Measurements from ENCODE around the gene CDK5.
A peak's percentile ranks its signal among the peaks of the same experiment; 100 is the strongest.
"Not testable (repeated sequence)": the region's sequence is repeated elsewhere in the genome, so short reads cannot be mapped to it uniquely, and the experiment has no call there.

The CDK5 gene

GRCh38 chr7:151056283-151056665, 1.4 kb downstream of the CDK5 start:
- no peak for DNase-seq

GRCh38 chr7:151053751-151054150, 3.9 kb downstream of the CDK5 start:
- DNase-seq = no peak

- no peak for DNase-seq
Measured at GRCh38 chr7:151053096-151053495, 4.6 kb downstream of the CDK5 start.

- DNase-seq = peak; percentile 35
Measured at GRCh38 chr7:151051108-151051507, 6.6 kb downstream of the CDK5 start.

GRCh38 chr7:151048911-151049463, 8.7 kb downstream of the CDK5 start:
- no peak for DNase-seq

- no peak for DNase-seq
Measured at GRCh38 chr7:151047976-151048815, 9.5 kb downstream of the CDK5 start, which contains the start of gene ASIC3. Gene ASIC3, plus strand, starts transcription at chr7:151048531. Its CDS starts 355 bp downstream, at chr7:151048886.

GRCh38 chr7:151046603-151047573, 10.8 kb downstream of the CDK5 start:
- DNase-seq = no peak

GRCh38 chr7:151045967-151046366, 11.7 kb downstream of the CDK5 start:
- DNase-seq = no peak

GRCh38 chr7:151045262-151045661, 12.4 kb downstream of the CDK5 start:
- no peak for DNase-seq

GRCh38 chr7:151043959-151044358, 13.7 kb downstream of the CDK5 start:
- DNase-seq = no peak

GRCh38 chr7:151043449-151043848, 14.2 kb downstream of the CDK5 start:
- not testable (repeated sequence) for DNase-seq

GRCh38 chr7:151040616-151041375, 16.9 kb downstream of the CDK5 start:
- no peak for DNase-seq

- no peak for DNase-seq
Measured at GRCh38 chr7:151039850-151040548, 17.7 kb downstream of the CDK5 start.

- peak; percentile 70 for DNase-seq
Measured at GRCh38 chr7:151038951-151039849, 18.5 kb downstream of the CDK5 start.

- no peak for DNase-seq
Measured at GRCh38 chr7:151035902-151036301, 21.8 kb downstream of the CDK5 start.

- DNase-seq = no peak
Measured at GRCh38 chr7:151035026-151035717, 22.5 kb downstream of the CDK5 start.

- DNase-seq = no peak
Measured at GRCh38 chr7:151034312-151035025, 23.2 kb downstream of the CDK5 start.

GRCh38 chr7:151033864-151034249, 23.8 kb downstream of the CDK5 start:
- DNase-seq = no peak

Measured in activated CD8-positive, alpha-beta memory T cell treated with anti-CD3 and anti-CD28 coated beads, Interleukin-2, amount 50 U/mL, for 4 hours (primary cell).